ENCODE results near the gene GALM. TPM values are rescaled to one million over a fixed set of nuclear protein-coding genes. Genes with fewer than 3 reads are reported as not detected.

The GALM gene
- total RNA-seq, 1 experiment from 2014 or later: 20.5 TPM

- ChIA-PET POLR2A (interaction anchor here (0.6 to 1.0 kb wide), 4 partner anchors 9 to 895 kb away, joined by 3 to 11 read pairs (median 4); no protein-coding TSS in a partner anchor), CTCF (interaction anchor here (0.7 kb wide), 1 partner anchor 40 kb away, joined by 5 read pairs; no protein-coding TSS in a partner anchor)
- Histone ChIP-seq H3K27ac (ENCODE audit: low read length) (no peak overlapping the region), H3K36me3 (ENCODE audit: control insufficient read depth, insufficient read depth, low read length) (peaks cover 58% of the 10 kb centered on the region), H3K4me3 (ENCODE audit: low read depth in 2 of 2, low read length in 2 of 2) (no peak overlapping the region), H3K9me3 (ENCODE audit: control insufficient read depth, insufficient read depth, low read depth, low read length) (no peaks in the 10 kb centered on the region), H3K27me3 (ENCODE audit: control insufficient read depth, insufficient read depth, low read length) (no peaks in the 10 kb centered on the region), H3K4me1 (ENCODE audit: control insufficient read depth, insufficient read depth, low read length) (peaks cover 51% of the 10 kb centered on the region)
- intact Hi-C loops (cut with micrococcal nuclease; ENCODE audit: unreplicated experiment): loop anchor here (5.0 kb wide), 1 partner anchor 207 kb away; no protein-coding TSS in a partner anchor
- 0 out of 2 replicates have a peak, but pooled peaks have one; percentile 24 for TF ChIP-seq POLR2AphosphoS5 (IDR thresholded peaks at IDR 0.05; ENCODE audit: low read depth, low read length)
- TF ChIP-seq CTCF (IDR thresholded peaks at IDR 0.05): no peak
- no TSS peak for BruUV-seq (replicated peaks)
- DNase-seq (ENCODE audit: low read depth, low spot score) (no peak), ATAC-seq (no peak)
- in situ Hi-C loops (cut with HindIII; ENCODE audit: low pct_unique_long_range_greater_than_20kb, low sequenced_read_pairs): loop anchor here (25.0 kb wide), 1 partner anchor 157 kb away; no protein-coding TSS in a partner anchor
Measured at GRCh38 chr2:38744399-38744780, 78.5 kb downstream of the GALM start.

GRCh38 chr2:38745267-38745666 lies 79.4 kb downstream of the GALM start:
- ChIA-PET CTCF (no interaction called here), POLR2A (no interaction called here)
- BruUV-seq (replicated peaks): no TSS peak
- in situ Hi-C loops (cut with HindIII; ENCODE audit: low pct_unique_long_range_greater_than_20kb, low sequenced_read_pairs) (loop anchor here (25.0 kb wide), 1 partner anchor 158 kb away; no protein-coding TSS in a partner anchor), intact Hi-C loops (cut with micrococcal nuclease; ENCODE audit: unreplicated experiment) (no loop called here)
- Histone ChIP-seq H3K27me3 (ENCODE audit: control insufficient read depth, insufficient read depth, low read length) (no peaks in the 10 kb centered on the region), H3K4me1 (ENCODE audit: control insufficient read depth, insufficient read depth, low read length) (peaks cover 51% of the 10 kb centered on the region), H3K9me3 (ENCODE audit: control insufficient read depth, insufficient read depth, low read depth, low read length) (no peaks in the 10 kb centered on the region), H3K27ac (ENCODE audit: low read length) (no peak overlapping the region), H3K36me3 (ENCODE audit: control insufficient read depth, insufficient read depth, low read length) (peaks cover 67% of the 10 kb centered on the region), H3K4me3 (ENCODE audit: low read depth in 2 of 2, low read length in 2 of 2) (no peak overlapping the region)
- DNase-seq (ENCODE audit: low read depth, low spot score): no peak
- ATAC-seq: no peak
- no peak for TF ChIP-seq CTCF (IDR thresholded peaks at IDR 0.05)
- TF ChIP-seq, protein P1, sequence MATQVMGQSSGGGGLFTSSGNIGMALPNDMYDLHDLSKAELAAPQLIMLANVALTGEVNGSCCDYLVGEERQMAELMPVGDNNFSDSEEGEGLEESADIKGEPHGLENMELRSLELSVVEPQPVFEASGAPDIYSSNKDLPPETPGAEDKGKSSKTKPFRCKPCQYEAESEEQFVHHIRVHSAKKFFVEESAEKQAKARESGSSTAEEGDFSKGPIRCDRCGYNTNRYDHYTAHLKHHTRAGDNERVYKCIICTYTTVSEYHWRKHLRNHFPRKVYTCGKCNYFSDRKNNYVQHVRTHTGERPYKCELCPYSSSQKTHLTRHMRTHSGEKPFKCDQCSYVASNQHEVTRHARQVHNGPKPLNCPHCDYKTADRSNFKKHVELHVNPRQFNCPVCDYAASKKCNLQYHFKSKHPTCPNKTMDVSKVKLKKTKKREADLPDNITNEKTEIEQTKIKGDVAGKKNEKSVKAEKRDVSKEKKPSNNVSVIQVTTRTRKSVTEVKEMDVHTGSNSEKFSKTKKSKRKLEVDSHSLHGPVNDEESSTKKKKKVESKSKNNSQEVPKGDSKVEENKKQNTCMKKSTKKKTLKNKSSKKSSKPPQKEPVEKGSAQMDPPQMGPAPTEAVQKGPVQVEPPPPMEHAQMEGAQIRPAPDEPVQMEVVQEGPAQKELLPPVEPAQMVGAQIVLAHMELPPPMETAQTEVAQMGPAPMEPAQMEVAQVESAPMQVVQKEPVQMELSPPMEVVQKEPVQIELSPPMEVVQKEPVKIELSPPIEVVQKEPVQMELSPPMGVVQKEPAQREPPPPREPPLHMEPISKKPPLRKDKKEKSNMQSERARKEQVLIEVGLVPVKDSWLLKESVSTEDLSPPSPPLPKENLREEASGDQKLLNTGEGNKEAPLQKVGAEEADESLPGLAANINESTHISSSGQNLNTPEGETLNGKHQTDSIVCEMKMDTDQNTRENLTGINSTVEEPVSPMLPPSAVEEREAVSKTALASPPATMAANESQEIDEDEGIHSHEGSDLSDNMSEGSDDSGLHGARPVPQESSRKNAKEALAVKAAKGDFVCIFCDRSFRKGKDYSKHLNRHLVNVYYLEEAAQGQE (IDR thresholded peaks at IDR 0.05; ENCODE audit: insufficient read depth in 1 of 2, low read depth in 2 of 2, low read length in 1 of 2): no peak
- no peak for TF ChIP-seq POLR2AphosphoS5 (IDR thresholded peaks at IDR 0.05; ENCODE audit: low read depth, low read length)
- TF ChIP-seq TCF7L2 (IDR thresholded peaks at IDR 0.05; ENCODE audit: low read depth, low read length): no peak
- no peak for TF ChIP-seq SIN3A (IDR thresholded peaks at IDR 0.05; ENCODE audit: borderline replicate concordance, insufficient read depth, low read depth, low read length)
